GM20431 (cell line): ENCODE measurements around the gene ZNF223.

Experiments used
- in situ Hi-C: fragments of 300-500 bp; cut with MseI, MboI; formaldehyde crosslinking; loops from one replicate; pipeline ENCODE4 v1.15.0; 2020; ENCODE audit warnings: low sequenced_read_pairs; ENCODE audit not compliant: unreplicated experiment

ZNF223 gene

DNA sequence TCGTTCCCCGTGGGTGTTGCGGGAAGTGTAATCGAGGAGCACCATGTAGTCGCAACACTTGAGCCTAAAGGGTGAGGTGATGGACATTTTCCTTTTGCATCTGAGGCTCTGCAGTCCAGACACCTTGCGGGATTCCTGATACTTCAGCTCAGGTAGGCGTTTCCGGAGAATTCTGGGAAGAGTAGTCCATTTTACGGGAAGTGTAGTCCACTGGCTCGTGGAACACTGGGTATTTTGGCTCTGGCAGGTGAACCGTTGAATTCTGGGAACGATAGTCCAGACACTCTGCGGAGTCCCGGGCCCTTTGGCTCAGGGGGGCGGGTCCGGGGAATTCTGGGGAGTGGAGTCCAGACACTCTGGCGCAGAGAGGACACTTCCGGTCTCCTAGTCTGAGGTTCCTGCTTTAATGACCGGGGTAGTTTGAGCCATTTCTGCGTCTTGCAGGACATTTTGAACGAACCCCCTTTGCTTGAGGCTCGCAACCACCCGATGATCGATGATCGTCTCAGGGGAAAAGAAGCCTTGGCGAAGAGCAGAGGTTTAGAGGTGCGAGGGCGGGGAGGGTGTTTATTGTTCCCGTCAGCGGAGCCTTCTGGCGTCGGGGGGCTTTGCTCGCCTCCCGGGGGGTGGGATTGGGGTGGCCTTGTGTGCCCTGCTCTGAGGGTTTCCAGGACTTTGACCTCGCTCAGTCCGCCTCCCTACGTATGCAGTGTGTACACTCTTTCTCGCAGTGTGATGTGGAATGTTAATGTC lies at the start of gene ZNF223:
Gene ZNF223, plus strand, starts transcription at position 387 of the 753 bp plus-strand sequence. CDS start 3,141 bp downstream, outside the sequence.
- in situ Hi-C loops: no loop called here

DNA sequence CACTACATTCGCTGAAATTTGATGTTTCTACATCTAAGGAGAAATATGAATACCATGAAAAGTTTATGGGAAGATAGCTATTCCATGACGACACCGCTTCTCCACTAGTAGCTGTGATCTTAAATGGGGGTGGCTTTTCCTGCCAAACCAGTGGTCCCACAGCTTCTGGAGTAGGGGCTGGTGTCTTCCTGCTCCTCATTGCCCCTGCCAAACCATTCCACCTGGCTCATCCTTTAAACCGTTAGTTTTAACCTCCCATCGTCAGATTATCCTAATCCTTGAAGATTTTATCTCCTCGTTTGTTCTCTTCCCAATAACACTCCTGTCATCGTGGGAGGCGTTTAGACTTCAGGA lies 49.6 kb upstream of the ZNF223 start:
- in situ Hi-C loops: no loop called here

DNA sequence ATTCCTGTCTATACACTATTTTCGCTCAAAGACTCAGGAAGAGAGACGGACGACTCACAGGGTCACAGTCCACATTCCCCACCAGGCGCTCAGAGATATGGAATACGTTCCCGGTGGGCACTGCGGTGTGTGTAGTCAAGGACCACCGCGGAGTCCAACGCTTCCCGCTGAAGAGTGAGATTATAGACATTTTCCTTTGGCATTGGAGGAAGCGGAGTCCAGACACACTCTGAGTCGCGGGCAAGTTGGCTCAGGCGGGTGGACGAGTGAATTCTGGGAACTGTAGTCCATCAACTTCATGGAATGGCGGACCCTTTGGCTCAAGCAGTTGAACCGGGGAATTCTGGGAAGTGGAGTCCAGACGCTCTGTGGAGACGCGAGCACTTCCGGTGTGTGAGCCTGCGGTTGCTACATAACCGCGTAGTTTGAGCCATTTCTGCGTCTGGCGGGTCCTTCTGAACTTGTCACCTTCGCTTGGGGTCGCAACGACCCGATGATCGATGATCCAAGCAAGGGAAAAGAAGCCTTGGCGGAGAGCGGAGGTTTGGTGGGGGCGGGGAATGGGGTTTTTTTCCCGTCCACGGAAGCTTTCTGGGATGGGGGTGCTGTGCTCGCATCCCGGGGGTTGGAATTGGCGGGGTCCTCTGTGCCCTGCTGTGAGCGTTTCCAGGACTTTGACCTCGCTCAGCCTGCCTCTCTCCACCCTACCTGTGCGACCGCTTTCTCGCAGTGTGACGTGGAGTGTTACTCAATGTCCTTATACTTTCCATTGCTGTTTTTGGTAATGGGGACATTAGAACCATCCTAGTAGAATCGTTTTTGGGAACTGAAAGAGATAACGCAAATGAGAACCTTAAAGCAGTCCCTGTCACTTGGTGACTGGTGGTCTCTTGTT lies 49.0 kb upstream of the ZNF223 start, which contains the start of gene ZNF230:
Gene ZNF230, plus strand, starts transcription at position 392 of the 895 bp plus-strand sequence. CDS start 4,122 bp downstream, outside the sequence.
- in situ Hi-C loops: no loop called here

DNA sequence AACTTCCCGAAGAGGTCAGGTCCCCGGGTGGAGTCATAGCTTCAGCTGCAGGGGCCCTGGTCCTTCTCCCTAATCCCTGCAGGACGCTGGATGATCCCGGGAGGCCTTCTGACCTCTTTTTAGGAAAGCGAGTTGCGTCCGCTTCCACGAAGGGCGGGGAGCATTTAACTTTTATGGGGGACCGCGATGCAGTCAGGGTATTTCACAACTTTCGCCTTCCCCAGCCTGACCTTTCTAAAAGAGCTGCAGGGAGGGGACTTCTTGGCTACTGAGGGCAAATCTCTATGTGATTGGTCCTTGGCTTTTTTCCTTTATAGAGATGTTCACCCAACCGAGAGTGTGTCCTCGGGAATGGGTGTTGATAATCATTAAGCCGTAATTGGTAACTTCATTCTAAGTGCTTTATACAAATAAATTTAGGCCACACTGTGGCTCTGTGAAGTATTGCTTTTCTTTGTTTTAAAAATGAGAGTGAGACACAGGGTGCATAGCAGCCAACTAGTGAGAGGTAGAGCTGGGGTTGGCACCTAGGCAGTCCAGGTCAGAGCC lies 48.3 kb upstream of the ZNF223 start:
- in situ Hi-C loops: no loop called here

GRCh38 chr19:44005973-44006372 lies 45.9 kb upstream of the ZNF223 start:
- in situ Hi-C loops: no loop called here

- in situ Hi-C loops: no loop called here
These were observed 44.4 kb upstream of the ZNF223 start for GRCh38 chr19:44007473-44007872.

- in situ Hi-C loops: no loop called here
These were observed 41.4 kb upstream of the ZNF223 start for GRCh38 chr19:44010468-44010867.

DNA sequence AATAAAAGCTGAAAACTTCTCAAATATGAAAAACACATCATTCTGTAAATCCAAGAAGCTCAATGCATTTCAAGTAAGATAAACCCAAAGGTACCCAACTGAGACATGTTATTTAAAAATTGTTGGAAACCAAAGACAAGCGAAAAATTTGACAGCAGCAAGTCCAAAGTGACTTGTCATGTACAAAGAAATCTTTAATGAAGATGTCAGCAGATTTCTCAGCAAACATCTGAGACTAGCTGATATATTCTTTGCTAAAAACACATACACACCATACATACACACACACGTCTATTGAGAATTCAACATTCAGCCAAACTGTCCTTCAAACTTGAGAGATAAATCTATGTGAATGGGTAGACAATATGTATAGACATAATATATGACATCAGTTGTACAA lies 32.3 kb upstream of the ZNF223 start:
- in situ Hi-C loops: no loop called here

DNA sequence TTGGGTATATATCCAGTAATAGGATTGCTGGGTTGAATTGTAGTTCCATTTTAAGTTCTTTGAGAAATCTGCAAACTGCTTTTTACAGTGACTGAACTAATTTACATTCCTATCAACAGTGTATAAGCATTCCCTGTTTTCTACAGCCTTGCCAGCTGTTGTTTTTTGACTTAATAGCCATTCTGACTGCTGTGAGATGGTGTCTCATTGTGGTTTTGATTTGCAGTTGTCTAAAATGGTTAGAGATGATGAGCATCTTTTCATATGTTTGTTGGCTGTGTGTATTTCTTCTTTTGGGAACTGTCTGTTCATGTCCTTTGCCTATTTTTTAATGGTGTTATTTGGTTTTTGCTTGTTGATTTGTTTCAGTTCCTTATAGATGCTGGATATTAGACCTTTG lies 30.6 kb upstream of the ZNF223 start:
- in situ Hi-C loops: no loop called here

DNA sequence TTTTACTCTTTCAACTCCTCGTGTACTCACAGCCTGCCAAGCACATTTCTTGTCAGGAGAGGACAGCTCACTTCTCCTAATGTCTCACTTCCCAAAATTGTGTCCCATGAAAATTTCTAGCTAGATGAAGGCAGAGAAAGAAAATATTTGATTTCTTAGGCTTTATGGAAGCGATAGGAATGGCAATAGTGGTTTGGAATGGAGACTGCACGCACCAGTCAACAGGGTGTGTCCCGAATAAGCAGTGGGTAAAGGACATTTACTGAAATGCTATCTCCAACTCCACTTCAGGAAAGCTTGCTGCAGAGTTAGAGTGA lies 27.0 kb upstream of the ZNF223 start:
- in situ Hi-C loops: no loop called here

DNA sequence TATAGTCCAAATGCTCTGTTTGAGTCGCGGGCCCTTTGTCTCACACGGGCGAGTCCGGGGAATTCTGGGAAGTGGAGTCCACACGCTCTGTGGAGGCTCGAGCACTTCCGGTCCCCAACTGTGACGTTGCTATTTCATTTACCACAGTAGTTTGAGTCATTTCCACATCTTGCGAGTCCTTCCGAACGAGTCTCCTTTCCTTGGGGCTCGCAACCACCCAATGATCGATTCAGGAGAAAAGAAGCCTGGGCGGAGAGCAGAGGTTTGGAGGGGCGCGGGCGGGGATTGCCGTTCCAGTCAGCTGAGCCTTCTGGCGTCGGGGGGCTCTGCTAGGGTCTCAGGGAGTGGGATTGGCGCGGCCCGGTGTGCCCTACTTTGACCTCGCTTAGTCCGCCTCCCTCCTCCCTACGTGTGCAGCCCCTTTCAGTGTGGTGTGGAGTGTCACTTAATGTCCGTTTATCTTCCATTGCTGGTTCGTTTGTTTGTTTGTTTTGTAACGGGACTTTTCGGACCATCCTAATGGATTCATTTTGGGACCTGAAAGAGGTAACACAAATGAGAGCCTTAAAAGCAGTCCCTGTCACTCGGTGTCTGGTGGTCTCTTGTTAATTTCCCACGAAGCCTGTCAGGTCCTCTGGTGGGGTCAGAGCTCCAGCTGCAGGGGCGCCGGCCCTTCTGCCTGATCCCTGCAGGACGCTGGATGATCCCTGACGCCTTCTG lies 26.5 kb upstream of the ZNF223 start, which contains the start of gene ZNF222:
Gene ZNF222, plus strand, starts transcription at position 163 of the 720 bp plus-strand sequence. Its CDS starts 58 bp downstream, at position 221.
- in situ Hi-C loops: no loop called here

DNA sequence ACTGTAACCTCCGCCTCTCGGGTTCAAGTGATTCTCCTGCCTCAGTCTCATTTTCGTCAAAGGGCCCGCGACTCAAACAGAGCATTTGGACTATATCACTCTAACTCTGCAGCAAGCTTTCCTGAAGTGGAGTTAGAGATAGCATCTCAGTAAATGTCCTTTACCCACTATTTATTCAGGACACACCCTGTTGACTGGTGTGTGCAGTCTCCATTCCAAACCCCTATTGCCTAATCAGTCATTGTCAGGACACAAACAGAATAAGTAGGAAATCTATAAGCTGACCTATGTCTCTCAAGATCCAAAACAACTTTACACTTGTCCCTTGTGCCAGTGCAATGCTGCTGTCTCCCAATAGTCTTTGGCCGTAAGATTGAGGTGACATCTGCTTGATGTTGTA lies 25.2 kb upstream of the ZNF223 start:
- in situ Hi-C loops: no loop called here

DNA sequence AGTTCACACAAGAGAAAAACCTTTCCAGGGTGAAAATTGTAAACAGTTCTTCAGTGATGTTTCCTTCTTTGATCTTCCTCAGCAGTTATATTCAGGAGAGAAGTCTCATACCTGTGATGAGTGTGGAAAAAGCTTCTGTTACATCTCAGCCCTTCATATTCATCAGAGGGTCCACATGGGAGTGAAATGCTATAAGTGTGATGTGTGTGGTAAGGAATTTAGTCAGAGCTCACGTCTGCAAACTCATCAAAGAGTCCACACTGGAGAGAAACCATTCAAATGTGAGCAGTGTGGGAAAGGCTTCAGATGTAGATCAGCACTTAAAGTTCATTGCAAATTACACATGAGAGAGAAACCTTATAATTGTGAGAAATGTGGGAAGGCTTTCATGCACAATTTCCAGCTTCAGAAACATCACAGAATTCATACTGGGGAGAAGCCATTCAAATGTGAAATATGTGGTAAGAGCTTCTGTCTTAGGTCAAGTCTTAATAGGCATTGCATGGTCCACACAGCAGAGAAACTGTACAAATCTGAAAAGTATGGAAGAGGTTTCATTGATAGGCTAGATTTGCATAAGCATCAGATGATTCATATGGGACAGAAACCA lies 19.7 kb upstream of the ZNF223 start:
- in situ Hi-C loops: no loop called here

DNA sequence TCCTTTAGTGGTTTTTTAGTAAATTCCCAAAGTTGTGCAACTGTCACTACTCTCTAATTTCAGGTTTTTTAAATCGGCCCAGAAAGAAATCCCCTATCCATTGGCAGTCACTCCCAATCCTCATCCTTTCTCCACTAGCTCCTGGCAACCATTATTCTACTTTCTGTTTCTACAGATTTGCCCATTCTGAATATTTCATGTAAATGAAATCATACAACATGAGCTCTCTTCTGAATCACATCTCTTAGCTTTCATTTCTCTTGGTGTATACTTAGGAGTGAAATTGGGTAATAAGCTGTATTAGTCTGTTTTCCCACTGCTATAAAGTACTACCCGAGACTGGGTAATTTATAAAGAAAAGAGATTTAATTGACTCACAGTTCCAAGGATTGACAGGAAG lies 9.7 kb upstream of the ZNF223 start:
- in situ Hi-C loops: no loop called here

DNA sequence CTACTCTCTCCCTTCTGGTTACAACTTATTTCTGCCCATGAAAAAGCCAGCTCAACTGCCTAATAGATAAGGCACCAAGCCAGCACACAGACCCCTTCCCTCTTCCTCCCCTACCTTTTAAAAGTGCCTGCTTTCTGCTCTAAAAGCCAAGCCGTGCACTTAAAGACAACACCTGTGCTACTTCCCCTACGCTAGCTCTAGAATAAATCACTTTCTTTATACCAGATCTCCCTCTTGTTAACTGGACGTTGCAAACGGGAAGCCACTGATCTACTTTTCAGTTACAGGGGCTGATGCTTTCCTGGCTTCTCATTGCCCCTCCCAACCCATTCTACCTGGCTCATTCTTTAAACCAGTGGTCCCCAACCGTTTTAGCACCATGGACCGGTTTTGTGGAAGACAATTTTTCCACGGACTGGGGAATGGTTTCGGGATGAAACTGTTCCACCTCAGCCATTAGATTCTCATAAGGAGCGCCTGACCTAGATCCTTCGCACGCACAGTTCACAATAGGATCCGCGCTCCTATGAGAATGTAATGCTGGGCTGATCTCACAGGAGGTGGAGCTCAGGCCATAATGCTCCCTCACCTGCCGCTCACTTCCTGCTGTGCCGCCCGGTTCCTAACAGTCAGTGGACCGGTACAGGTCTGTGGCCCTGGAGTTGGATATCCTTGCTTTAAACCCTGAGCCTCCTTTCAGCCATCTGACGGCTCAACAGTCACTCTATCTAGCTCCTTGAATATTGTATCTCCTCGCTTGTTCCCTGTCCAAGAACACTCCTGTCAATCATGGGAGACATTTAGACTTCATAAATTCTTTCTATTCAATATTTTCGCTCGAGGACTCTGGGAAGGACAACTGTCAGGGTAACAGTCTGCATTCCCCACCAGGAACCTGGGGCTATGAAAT lies 841 bp upstream of the ZNF223 start:
- in situ Hi-C loops: no loop called here

- in situ Hi-C loops: no loop called here
These were observed 4.0 kb downstream of the ZNF223 start for GRCh38 chr19:44055870-44056269.

DNA sequence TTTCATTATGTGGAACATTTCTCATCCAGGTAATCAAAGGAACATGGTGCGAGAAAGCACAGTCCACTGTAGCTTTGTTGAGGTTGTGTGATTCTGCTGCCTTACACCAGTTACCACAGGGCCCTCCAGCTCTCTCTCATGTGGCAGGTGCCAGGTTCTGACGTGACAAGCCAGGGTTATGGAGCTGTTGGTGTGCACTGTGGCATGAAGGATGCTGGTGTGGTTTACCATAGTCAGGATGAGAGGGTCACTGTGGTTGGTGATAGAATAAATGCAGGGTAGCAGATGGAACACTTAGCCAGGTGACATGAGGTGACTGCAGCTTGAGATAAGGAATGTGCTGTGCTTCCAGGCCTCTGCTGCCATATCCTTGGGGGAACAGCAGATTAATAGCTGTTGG lies 7.4 kb downstream of the ZNF223 start:
- in situ Hi-C loops: no loop called here

GRCh38 chr19:44061038-44061437 lies 9.2 kb downstream of the ZNF223 start:
- in situ Hi-C loops: no loop called here

GRCh38 chr19:44066305-44066704 lies 14.5 kb downstream of the ZNF223 start:
- in situ Hi-C loops: no loop called here
